NCI-H2029 treated with DMSO at 0.1 percent for 48 hours (cell line): ENCODE measurements around the gene YWHAH.

Source experiments
- DNase-seq: peaks from one replicate; lab custom pipeline; 2025; lab: John Stamatoyannopoulos, UW

YWHAH gene

DNA sequence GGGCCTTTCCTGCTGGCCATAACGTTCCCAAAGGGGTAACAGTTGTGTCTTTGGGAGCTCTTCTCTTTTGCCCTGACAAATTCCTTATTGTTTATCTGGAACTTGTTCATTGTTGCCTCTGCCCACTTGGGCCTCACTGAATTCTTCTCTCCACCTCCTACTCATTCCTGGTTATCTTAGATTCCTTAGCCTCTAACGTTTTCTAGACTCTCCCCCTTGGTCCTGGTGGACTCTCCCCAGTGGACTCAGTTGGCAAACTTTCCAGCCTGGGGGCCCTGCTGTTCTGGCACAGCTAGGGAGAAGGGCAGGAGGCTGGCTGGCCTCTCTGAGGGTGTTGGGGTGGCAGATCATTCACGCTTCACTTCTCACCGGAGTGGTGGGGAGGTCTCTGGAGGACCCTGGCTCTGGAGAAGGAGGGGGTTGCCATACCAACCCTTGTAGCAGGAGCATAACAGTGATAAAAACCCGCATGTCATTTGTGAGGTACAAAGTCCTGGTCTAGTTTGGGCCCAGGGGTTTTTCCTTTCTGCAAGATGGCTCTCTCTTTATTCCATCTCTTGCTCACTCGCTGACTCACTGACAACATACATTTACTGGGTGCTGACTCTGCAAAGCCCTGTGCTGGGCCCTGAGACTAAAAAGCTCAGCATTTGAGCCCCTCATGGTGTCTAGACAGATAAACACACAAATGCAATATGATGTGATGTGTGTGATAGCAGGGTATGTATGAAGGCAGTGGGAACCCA lies 39.7 kb downstream of the YWHAH start:
- no peak for DNase-seq

DNA sequence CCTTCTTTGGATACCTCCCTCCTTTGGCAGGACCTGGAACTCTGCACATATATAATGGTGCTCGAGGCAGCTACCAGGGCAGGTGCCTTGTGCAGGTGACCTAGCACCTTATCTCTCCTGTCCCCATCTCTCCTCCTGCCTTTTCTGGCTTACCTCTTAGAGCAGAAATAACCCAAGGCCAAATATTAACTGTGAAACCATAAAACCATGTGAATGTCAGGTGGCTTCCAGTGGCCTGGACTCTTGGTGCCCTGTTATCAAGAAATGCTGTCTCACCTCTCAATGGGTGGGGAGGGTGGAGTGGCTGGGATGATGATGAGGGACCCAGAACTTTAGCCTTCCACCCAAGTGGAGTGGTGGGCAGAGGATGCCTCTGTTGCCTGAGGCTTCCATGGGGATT lies 42.9 kb downstream of the YWHAH start:
- DNase-seq, result no peak

DNA sequence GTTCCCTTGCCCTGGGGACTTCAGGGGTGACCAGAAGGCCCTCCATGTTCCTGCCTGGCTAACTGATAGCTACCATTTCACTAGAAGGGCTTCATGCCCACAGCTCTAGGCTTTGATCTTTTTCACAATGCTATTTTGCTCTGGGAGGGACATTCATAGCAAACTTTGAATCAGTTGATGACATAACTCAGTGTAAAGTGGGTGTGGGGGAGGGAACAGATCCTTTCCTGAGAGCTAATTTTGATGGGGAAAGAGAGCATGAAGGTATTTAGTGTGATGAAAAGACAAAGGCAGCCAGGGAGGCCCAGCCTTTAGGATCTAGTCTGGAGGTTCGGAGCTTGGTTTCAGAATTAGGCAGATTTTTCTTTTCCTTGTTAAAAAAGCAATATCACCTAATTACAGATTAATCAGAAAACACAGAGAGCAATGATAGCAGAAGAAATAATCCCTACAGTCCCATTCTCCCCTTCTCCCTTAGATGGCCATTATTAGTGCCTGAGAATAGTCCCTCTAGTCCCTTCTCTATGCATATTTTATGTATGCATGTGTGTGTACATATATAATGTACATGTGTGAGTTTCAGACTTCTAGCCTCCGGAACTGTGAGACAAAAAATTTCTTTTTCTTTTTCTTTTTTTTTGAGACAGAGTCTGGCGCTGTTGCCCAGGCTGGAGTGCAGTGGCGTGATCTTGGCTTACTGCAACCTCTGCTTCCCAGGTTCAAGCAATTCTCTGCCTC lies 46.9 kb downstream of the YWHAH start:
- no peak for DNase-seq

DNA sequence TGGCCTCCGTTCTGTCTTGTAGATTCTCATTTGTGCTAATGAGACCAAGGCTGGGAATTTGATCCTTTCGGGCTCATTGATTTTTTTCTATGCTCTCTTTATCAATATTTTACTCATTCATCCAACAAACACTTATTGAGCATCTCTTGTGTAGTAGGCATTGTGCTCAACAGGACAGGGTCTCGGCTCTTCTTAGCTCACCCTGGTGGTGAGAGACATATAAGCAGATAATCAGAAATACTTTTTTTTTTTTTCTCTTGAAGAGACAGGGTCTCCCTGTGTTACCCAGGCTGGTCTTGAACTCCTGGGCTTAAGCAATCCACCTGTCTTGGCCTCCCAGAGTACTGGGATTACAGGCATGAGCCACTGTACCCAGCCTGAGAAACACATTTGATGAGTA lies 50.7 kb downstream of the YWHAH start:
- DNase-seq, result no peak

DNA sequence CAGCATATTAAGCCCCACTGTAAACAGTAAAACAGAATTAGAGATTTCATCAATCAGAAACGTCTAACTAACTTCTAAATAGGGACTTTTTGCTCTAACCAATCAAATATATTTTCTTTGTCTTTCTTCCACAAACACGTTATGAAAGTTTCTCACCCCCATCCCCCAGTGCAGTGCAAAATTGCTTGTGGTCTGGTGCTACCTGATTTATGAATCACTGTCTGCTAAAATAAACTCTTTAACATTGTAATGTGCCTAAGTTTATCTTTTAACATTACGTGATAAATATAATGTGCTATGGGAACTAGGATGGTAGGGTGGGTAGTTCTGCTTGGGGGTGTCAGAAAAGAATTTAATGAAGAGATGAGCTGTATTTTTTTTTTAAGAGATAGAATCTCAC lies 51.5 kb downstream of the YWHAH start:
- no peak for DNase-seq

DNA sequence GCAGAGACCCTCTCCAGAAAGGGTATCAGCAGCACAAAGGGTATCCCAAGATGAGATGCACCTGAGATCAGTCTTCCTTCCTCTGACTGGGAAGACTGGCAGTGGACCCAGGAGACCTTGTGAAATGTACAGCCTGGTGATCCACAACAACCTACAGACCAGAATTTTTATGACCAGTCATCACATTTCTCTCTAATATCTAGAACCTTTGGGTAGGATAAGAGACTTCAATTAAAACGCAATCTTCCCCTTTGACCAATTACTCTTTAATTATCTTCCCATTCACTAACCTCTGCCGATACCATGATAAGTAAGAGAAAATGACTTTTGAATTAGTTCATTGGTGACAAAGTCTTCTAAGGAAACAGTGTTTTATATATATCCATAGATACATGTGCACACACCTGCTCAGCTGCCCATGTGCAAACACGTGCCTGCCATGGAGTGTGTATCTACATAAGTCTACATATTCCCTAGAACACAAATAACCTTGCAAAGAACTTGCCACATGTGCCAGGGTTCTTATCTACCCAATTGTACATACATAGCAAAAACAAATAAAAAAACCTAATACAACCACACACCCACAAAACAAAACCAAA lies 54.5 kb downstream of the YWHAH start:
- DNase-seq, result no peak

- no peak for DNase-seq
These were observed 55.8 kb downstream of the YWHAH start for GRCh38 chr22:32000181-32000580.

DNA sequence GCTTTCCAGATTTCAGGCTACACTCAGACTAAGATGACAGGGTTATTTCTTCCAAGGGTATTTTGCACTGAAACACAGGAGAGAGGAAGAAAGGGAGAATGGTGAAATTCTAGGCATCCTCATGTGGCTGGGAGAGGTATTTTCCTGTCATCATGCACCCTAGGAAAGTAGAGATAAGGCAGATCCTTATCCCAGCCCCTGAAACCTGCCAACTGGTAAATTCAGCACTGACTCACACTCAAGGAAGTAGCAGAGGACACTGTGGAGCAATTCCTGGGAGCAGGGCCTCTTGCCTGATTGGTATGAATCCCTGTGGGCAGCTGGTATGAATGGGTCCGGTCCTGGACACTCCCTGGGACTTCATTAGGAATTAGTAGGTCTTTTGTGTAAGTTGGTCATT lies 61.1 kb downstream of the YWHAH start:
- no peak for DNase-seq
